MM.1S (cell line): ENCODE data around the gene SS18L1.

ENCODE experiments used
- DNase-seq: peaks from one replicate; pipeline ENCODE4 v3.0.0-alpha.2; 2015
- H2AFZ ChIP-seq: fragments of 300-600 bp; sonication (generic); 2 replicates; pipeline ENCODE4 v1.6.0; 2016; ENCODE audit warnings: antibody characterized with exemption, low read length
- H3F3A ChIP-seq: fragments of 300-600 bp; sonication (generic); 2 replicates; pipeline ENCODE4 v1.6.1; 2016; ENCODE audit warnings: mild to moderate bottlenecking, antibody characterized with exemption, low read length, moderate library complexity, mixed read lengths; ENCODE audit not compliant: insufficient read depth
- H3K27ac ChIP-seq: fragments of 300-600 bp; sonication (generic); 2 replicates; pipeline ENCODE4 v1.5.1; 2016; ENCODE audit warnings: mild to moderate bottlenecking, low read length
- H3K27me3 ChIP-seq: fragments of 300-600 bp; sonication (generic); replicated peaks from 2 replicates; pipeline ENCODE4 v1.6.0; 2016; ENCODE audit warnings: low read length; ENCODE audit not compliant: insufficient read depth
- H3K36me3 ChIP-seq: fragments of 300-600 bp; sonication (generic); replicated peaks from 2 replicates; pipeline ENCODE4 v1.6.1; 2016; ENCODE audit warnings: mild to moderate bottlenecking, low read length, mixed read lengths; ENCODE audit not compliant: insufficient read depth
- H3K4me1 ChIP-seq: fragments of 300-600 bp; sonication (generic); 2 replicates; pipeline ENCODE4 v1.6.1; 2016; ENCODE audit warnings: low read length, mixed read lengths
- H3K4me2 ChIP-seq: fragments of 300-600 bp; sonication (generic); 2 replicates; pipeline ENCODE4 v1.6.0; 2016; ENCODE audit warnings: low read depth, low read length
- H3K4me3 ChIP-seq: fragments of 300-600 bp; sonication (generic); 2 replicates; pipeline ENCODE4 v1.5.1; 2016; ENCODE audit warnings: low read length, mixed read lengths
- H3K79me2 ChIP-seq: fragments of 300-600 bp; sonication (generic); 2 replicates; pipeline ENCODE4 v1.6.1; 2016; ENCODE audit warnings: mixed run types, low read length, mixed read lengths
- H3K9ac ChIP-seq: fragments of 300-600 bp; sonication (generic); 2 replicates; pipeline ENCODE4 v1.6.1; 2016; ENCODE audit warnings: low read length, mixed read lengths
- H3K9me2 ChIP-seq: fragments of 300-600 bp; sonication (generic); replicated peaks from 2 replicates; pipeline ENCODE4 v1.6.1; 2016; ENCODE audit warnings: mild to moderate bottlenecking, low read length, mixed read lengths; ENCODE audit not compliant: insufficient read depth
- H3K9me3 ChIP-seq: fragments of 300-600 bp; sonication (generic); replicated peaks from 2 replicates; pipeline ENCODE4 v1.6.1; 2016; ENCODE audit warnings: mild to moderate bottlenecking, low read length, mixed read lengths; ENCODE audit not compliant: insufficient read depth
- H4K20me1 ChIP-seq: fragments of 300-600 bp; sonication (generic); 2 replicates; pipeline ENCODE4 v1.6.1; 2016; ENCODE audit warnings: mild to moderate bottlenecking, low read length, moderate library complexity, mixed read lengths; ENCODE audit not compliant: insufficient read depth
- EZH2 ChIP-seq: fragments of 300-600 bp; sonication (generic); optimal IDR thresholded peaks from 2 replicates; pipeline ENCODE3; 2017; ENCODE audit warnings: low read depth, mild to moderate bottlenecking, antibody characterized with exemption, low read length, mixed read lengths
- EZH2phosphoT487 ChIP-seq: fragments of 300-600 bp; sonication (generic); IDR thresholded peaks from 2 replicates; pipeline ENCODE4 v1.6.1; 2018; ENCODE audit warnings: antibody characterized with exemption, low read length
- TF ChIP-seq, protein P1 (sequence below): fragments of 300-600 bp; sonication (generic); IDR thresholded peaks from 2 replicates; pipeline ENCODE4 v1.5.1; 2016; ENCODE audit warnings: antibody characterized with exemption, low read length, mixed read lengths

SS18L1 gene

GRCh38 chr20:62195736-62196135, 52.2 kb downstream of the SS18L1 start:
- Histone ChIP-seq H3K36me3 (no peaks in the 10 kb centered on the region; the same call in 1 of the 2 replicates), H3K9me3 (no peaks in the 10 kb centered on the region), H4K20me1 (no peaks in the 10 kb centered on the region)

DNA sequence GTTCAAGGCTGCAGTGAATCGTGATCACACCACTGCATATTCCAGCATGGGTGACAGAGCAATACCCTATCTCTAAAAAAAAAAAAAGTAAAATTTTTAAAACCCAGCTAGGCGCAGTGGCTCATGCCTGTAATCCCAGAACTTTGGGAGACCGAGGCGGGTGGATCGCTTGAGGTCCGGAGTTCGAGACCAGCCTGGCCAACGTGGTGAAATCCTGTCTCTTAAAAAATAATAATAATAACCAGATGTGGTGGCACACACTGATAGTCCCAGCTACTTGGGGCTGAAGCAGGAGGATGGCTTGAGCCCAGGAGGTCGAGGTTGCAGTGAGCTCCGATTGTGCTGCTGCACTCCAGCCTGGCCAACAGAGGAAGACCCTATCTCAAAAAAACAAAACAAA, 52.7 kb downstream of the SS18L1 start:
- no peak overlapping the region for H3K4me2 ChIP-seq
- no peak for DNase-seq
- H3K9ac ChIP-seq = no peak overlapping the region
- no peaks in the 10 kb centered on the region for H3K4me1 ChIP-seq
- H3K79me2 ChIP-seq = peaks cover 10% of the 10 kb centered on the region; the same call in 1 of the 2 replicates
- H2AFZ ChIP-seq = no peak overlapping the region
- H3F3A ChIP-seq = no peaks in the 10 kb centered on the region
- no peaks in the 10 kb centered on the region for H3K27me3 ChIP-seq
- H3K4me3 ChIP-seq = no peak overlapping the region
- TF ChIP-seq EZH2phosphoT487 = no peak
- H3K9me3 ChIP-seq = no peaks in the 10 kb centered on the region
- no peak overlapping the region for H3K27ac ChIP-seq
- H3K9me2 ChIP-seq = no peaks in the 10 kb centered on the region
- no peaks in the 10 kb centered on the region; the same call in 1 of the 2 replicates for H3K36me3 ChIP-seq
- H4K20me1 ChIP-seq = no peaks in the 10 kb centered on the region

More at GRCh38 chr20:62195736-62196135, 52.2 kb downstream of the SS18L1 start:
- Histone ChIP-seq H3K27me3 (no peaks in the 10 kb centered on the region), H3K79me2 (peaks cover 14% of the 10 kb centered on the region; the same call in 1 of the 2 replicates), H2AFZ (no peak overlapping the region), H3K4me1 (no peaks in the 10 kb centered on the region), H3K9me2 (no peaks in the 10 kb centered on the region), H3F3A (no peaks in the 10 kb centered on the region), H3K9ac (no peak overlapping the region), H3K4me2 (no peak overlapping the region), H3K27ac (no peak overlapping the region), H3K4me3 (no peak overlapping the region)
- TF ChIP-seq, protein P1, sequence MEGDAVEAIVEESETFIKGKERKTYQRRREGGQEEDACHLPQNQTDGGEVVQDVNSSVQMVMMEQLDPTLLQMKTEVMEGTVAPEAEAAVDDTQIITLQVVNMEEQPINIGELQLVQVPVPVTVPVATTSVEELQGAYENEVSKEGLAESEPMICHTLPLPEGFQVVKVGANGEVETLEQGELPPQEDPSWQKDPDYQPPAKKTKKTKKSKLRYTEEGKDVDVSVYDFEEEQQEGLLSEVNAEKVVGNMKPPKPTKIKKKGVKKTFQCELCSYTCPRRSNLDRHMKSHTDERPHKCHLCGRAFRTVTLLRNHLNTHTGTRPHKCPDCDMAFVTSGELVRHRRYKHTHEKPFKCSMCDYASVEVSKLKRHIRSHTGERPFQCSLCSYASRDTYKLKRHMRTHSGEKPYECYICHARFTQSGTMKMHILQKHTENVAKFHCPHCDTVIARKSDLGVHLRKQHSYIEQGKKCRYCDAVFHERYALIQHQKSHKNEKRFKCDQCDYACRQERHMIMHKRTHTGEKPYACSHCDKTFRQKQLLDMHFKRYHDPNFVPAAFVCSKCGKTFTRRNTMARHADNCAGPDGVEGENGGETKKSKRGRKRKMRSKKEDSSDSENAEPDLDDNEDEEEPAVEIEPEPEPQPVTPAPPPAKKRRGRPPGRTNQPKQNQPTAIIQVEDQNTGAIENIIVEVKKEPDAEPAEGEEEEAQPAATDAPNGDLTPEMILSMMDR = no peak
- TF ChIP-seq EZH2 (no peak), EZH2phosphoT487 (no peak)
- no peak for DNase-seq

DNA sequence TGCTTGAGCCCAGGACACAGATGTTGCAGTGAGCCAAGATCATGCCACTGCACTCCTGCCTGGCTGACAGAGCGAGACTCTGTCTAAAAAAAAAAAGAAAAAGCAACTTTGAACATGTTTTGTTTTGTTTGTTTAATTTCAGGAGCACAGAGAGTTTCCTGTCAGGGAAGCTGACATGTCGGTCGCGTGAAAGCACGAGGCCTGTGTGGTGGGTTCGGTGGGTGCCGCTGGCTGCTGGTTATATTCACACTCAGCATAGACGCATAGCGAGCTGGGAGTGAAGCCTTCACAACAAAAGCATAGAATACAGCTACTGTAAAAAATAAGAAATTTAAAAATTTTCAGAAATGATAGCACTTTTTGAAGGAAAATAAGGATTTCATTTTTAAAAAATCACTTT, 53.7 kb downstream of the SS18L1 start:
- DNase-seq = no peak
- H3K4me2 ChIP-seq = no peak overlapping the region

DNA sequence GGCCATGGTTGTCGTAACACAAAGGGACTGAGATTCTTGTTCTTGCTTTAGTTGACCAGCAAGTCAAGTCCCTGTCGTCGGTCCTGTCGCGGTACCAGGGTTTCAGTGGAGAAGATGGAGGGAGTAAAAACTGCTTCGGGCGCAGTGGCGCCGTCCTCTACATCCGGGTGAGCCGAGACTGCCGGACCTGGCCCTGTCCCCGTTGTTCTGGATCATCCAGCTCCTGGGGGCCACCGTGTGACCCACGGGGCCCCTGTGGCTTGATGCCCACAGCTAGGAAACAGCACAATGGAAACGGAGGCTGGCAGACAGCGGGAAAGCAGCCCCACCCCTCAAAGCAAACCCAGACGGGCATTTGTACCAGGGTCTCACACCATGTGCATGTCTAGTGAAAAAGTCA, 54.2 kb downstream of the SS18L1 start:
- peaks cover under 1% of the 10 kb centered on the region; the same call in 1 of the 2 replicates for H3K79me2 ChIP-seq
- H3K27ac ChIP-seq = no peak overlapping the region
- no peaks in the 10 kb centered on the region for H3K9me2 ChIP-seq
- no peaks in the 10 kb centered on the region for H3K9me3 ChIP-seq
- H3K9ac ChIP-seq = no peak overlapping the region
- no peaks in the 10 kb centered on the region for H3K4me1 ChIP-seq
- no peak for DNase-seq
- H4K20me1 ChIP-seq = no peaks in the 10 kb centered on the region
- H2AFZ ChIP-seq = no peak overlapping the region
- TF ChIP-seq EZH2 = no peak
- TF ChIP-seq EZH2phosphoT487 = no peak
- TF ChIP-seq, protein P1 = no peak
- H3K4me3 ChIP-seq = no peak overlapping the region
- H3K36me3 ChIP-seq = no peaks in the 10 kb centered on the region; the same call in 1 of the 2 replicates
- no peak overlapping the region for H3K4me2 ChIP-seq
- H3K27me3 ChIP-seq = no peaks in the 10 kb centered on the region
- H3F3A ChIP-seq = no peaks in the 10 kb centered on the region

More for the DNA sequence above, 53.7 kb downstream of the SS18L1 start:
- Histone ChIP-seq H3K27ac (no peak overlapping the region), H4K20me1 (no peaks in the 10 kb centered on the region), H2AFZ (no peak overlapping the region), H3F3A (no peaks in the 10 kb centered on the region), H3K27me3 (no peaks in the 10 kb centered on the region), H3K79me2 (peaks cover 5% of the 10 kb centered on the region; the same call in 1 of the 2 replicates), H3K9ac (no peak overlapping the region), H3K9me3 (no peaks in the 10 kb centered on the region), H3K4me1 (no peaks in the 10 kb centered on the region), H3K36me3 (no peaks in the 10 kb centered on the region; the same call in 1 of the 2 replicates), H3K4me3 (no peak overlapping the region), H3K9me2 (no peaks in the 10 kb centered on the region)
- TF ChIP-seq, protein P1 = no peak
